Measurements from ENCODE around the gene CTSH.

- TF ChIP-seq RELA (CRISPR knock-in tag; IDR thresholded peaks at IDR 0.05) (peak; percentile 95; the same call in 1 of the 2 replicates), EHMT2 (IDR thresholded peaks at IDR 0.05; ENCODE audit: borderline replicate concordance, low read depth, low read length) (peak; percentile 27; the same call in 1 of the 2 replicates), NR2C2 (CRISPR knock-in tag; IDR thresholded peaks at IDR 0.05; ENCODE audit: borderline replicate concordance) (peak; percentile 91), HNF1A (IDR thresholded peaks at IDR 0.05; ENCODE audit: low read depth) (peak; percentile 75), HNF1A (CRISPR knock-in tag; IDR thresholded peaks at IDR 0.05; ENCODE audit: borderline replicate concordance) (peak; percentile 89), NFATC3 (CRISPR knock-in tag; IDR thresholded peaks at IDR 0.05) (0 out of 2 replicates have a peak, but pooled peaks have one; percentile 57), ZNF543 (CRISPR knock-in tag; IDR thresholded peaks at IDR 0.05) (peak; percentile 84; the same call in 1 of the 2 replicates), HNRNPH1 (optimal IDR thresholded peaks at IDR 0.05; ENCODE audit: low read depth, low read length) (no peak), ZSCAN21 (CRISPR knock-in tag; IDR thresholded peaks at IDR 0.05; ENCODE audit: borderline replicate concordance) (peak; percentile 97), ZNF768 (CRISPR knock-in tag; IDR thresholded peaks at IDR 0.05) (no peak), JUND (CRISPR knock-in tag; IDR thresholded peaks at IDR 0.05) (peak; percentile 80), SP1 (IDR thresholded peaks at IDR 0.05) (no peak), SP1 (CRISPR knock-in tag; IDR thresholded peaks at IDR 0.05) (0 out of 2 replicates have a peak, but pooled peaks have one; percentile 7), MAX (IDR thresholded peaks at IDR 0.05) (peak; percentile 99), JUN (CRISPR knock-in tag; IDR thresholded peaks at IDR 0.05) (peak; percentile 44; the same call in 1 of the 2 replicates)
Measured at GRCh38 chr15:78993931-78994530, 49.2 kb upstream of the CTSH start.
